GM12878 (cell line): Measurements from ENCODE around the gene ZBTB4. TPM values are rescaled to one million over a fixed set of nuclear protein-coding genes. Genes with fewer than 3 reads are reported as not detected.

Experiments
- ATAC-seq: fragments of 200-7000 bp; cut with Tn5 transposase; 3 replicates; pipeline ENCODE4 v1.9.1; 2020; ENCODE audit warnings: mild to moderate bottlenecking, moderate library complexity
- BruUV-seq: library from RNA; stranded (reverse); fragments of 400-500 nt; replicated peaks from 2 replicates; lab custom pipeline; 2021; lab: Mats Ljungman, UMichigan
- CTCF ChIA-PET: fragments of 300-600 bp; sonication (Branson Sonifier 250); formaldehyde crosslinking; extraction: SDS; loops from one replicate; lab custom pipeline; 2021; ENCODE audit warnings: inconsistent platforms; lab: Yijun Ruan, JAX
- POLR2A ChIA-PET: fragments of 350-600 bp; formaldehyde crosslinking; extraction: SDS; loops from one replicate; lab custom pipeline; 2021; ENCODE audit warnings: inconsistent platforms; lab: Charles Lee
- RAD21 ChIA-PET: fragments of 300-600 bp; sonication (Branson Sonifier 250); formaldehyde crosslinking; loops from one replicate; lab custom pipeline; 2023; ENCODE audit warnings: antibody characterized with exemption; ENCODE audit not compliant: unreplicated experiment; lab: Charles Lee
- SMC1A ChIA-PET: fragments of 300-600 bp; sonication (Branson Sonifier 250); formaldehyde crosslinking; loops from one replicate; lab custom pipeline; 2023; ENCODE audit not compliant: unreplicated experiment, uncharacterized antibody; lab: Charles Lee
- DNase-seq: peaks from one replicate; pipeline ENCODE4 v3.0.0-alpha.2; 2011; ENCODE audit warnings: low read depth, low spot score
- FAIRE-seq: peaks from 3 replicates; lab custom pipeline; 2011; peaks lifted over from hg19 to GRCh38; lab: Jason Lieb, UNC
- H2AFZ ChIP-seq: 2 replicates; pipeline ENCODE4 v1.6.0; 2011; ENCODE audit warnings: low read depth, low read length, control low read depth; ENCODE audit not compliant: control insufficient read depth
- H3K27ac ChIP-seq: 2 replicates; pipeline ENCODE4 v1.5.1; 2011; ENCODE audit warnings: control low read depth; ENCODE audit not compliant: control insufficient read depth, insufficient read depth
- H3K27me3 ChIP-seq, 2 experiments: replicated peaks in 1 of 2; 2 replicates each; pipeline versions ENCODE4 v1.6.0 to v1.6.1; 2011; ENCODE audit warnings: low read length in 1 of 2; ENCODE audit not compliant: control insufficient read depth in 2 of 2, insufficient read depth in 2 of 2
- H3K36me3 ChIP-seq, 2 experiments: 2 replicates each; pipeline ENCODE4 v1.5.1; 2011; ENCODE audit warnings: low read length in 1 of 2; ENCODE audit not compliant: control insufficient read depth in 2 of 2, insufficient read depth in 2 of 2
- H3K4me1 ChIP-seq: 2 replicates; pipeline ENCODE4 v1.6.1; 2011; ENCODE audit warnings: mild to moderate bottlenecking, low read length, moderate library complexity, mixed read lengths; ENCODE audit not compliant: control insufficient read depth, insufficient read depth
- H3K4me2 ChIP-seq: 2 replicates; pipeline ENCODE4 v1.6.0; 2011; ENCODE audit warnings: control low read depth; ENCODE audit not compliant: control insufficient read depth, insufficient read depth
- H3K4me3 ChIP-seq: fragments of 200-600 bp; sonication (generic); 2 replicates; pipeline ENCODE4 v1.5.1; 2016
- H3K79me2 ChIP-seq: 2 replicates; pipeline ENCODE4 v1.6.0; 2011; ENCODE audit warnings: low read length; ENCODE audit not compliant: control insufficient read depth, insufficient read depth
- H3K9ac ChIP-seq: 2 replicates; pipeline ENCODE4 v1.8.0; 2011; ENCODE audit warnings: low read length, control low read depth, mixed read lengths; ENCODE audit not compliant: control insufficient read depth, insufficient read depth
- H3K9me3 ChIP-seq: replicated peaks from 3 replicates; pipeline ENCODE4 v1.5.1; 2011; ENCODE audit warnings: mild to moderate bottlenecking, low read length; ENCODE audit not compliant: control insufficient read depth, insufficient read depth
- H4K20me1 ChIP-seq: 2 replicates; pipeline ENCODE4 v1.6.0; 2011; ENCODE audit not compliant: control insufficient read depth, insufficient read depth
- ASH2L ChIP-seq: fragments of 300-600, 200-600 bp; sonication (generic); IDR thresholded peaks from 2 replicates; pipeline ENCODE4 v1.6.1; 2017; ENCODE audit warnings: low read depth, mild to moderate bottlenecking, borderline replicate concordance
- BRCA1 ChIP-seq: IDR thresholded peaks from 2 replicates; pipeline ENCODE4 v1.6.1; 2011; ENCODE audit warnings: low read depth, low read length, improper control_type of control experiment
- HDGF ChIP-seq: fragments of 450-650 bp; IDR thresholded peaks from 2 replicates; pipeline ENCODE4 v1.6.1; 2016; ENCODE audit warnings: antibody characterized with exemption
- IKZF1 ChIP-seq: fragments of 450-650 bp; conservative IDR thresholded peaks from 2 replicates; pipeline ENCODE4 v1.6.1; 2017; ENCODE audit warnings: antibody characterized with exemption, mild to moderate bottlenecking
- MYC ChIP-seq: IDR thresholded peaks from 2 replicates; pipeline ENCODE4 v1.6.1; 2011; ENCODE audit warnings: mild to moderate bottlenecking, low read length, moderate library complexity, inconsistent platforms; ENCODE audit not compliant: insufficient read depth, insufficient replicate concordance, insufficient read length, severe bottlenecking
- POLR2A ChIP-seq: IDR thresholded peaks from 2 replicates; pipeline ENCODE4 v1.6.1; 2011; ENCODE audit warnings: low read depth, mild to moderate bottlenecking, low read length
- RB1 ChIP-seq: fragments of 450-650 bp; formaldehyde crosslinking; IDR thresholded peaks from 2 replicates; pipeline ENCODE4 v1.6.1; 2017; ENCODE audit warnings: mild to moderate bottlenecking, borderline replicate concordance
- SMAD1 ChIP-seq: fragments of 450-650 bp; IDR thresholded peaks from 2 replicates; pipeline ENCODE4 v1.6.1; 2018; ENCODE audit warnings: mild to moderate bottlenecking, low read depth; ENCODE audit not compliant: partially characterized antibody
- SUPT20H ChIP-seq: IDR thresholded peaks from 2 replicates; pipeline ENCODE4 v1.6.1; 2011; ENCODE audit warnings: low read depth, mild to moderate bottlenecking, low read length, moderate library complexity, borderline replicate concordance; ENCODE audit not compliant: control insufficient read depth
- YBX1 ChIP-seq: fragments of 450-650 bp; IDR thresholded peaks from 2 replicates; pipeline ENCODE4 v1.6.1; 2016; ENCODE audit warnings: antibody characterized with exemption
- ZNF207 ChIP-seq: fragments of 450-650 bp; IDR thresholded peaks from 2 replicates; pipeline ENCODE4 v1.6.1; 2014; ENCODE audit warnings: antibody characterized with exemption, mild to moderate bottlenecking, borderline replicate concordance
- ZNF24 ChIP-seq: fragments of 450-650 bp; IDR thresholded peaks from 2 replicates; pipeline ENCODE4 v1.6.1; 2017; ENCODE audit warnings: antibody characterized with exemption, mild to moderate bottlenecking
- WGBS: methylation state at CpG from one replicate; pipeline ENCODE4 v1.1.6; 2016; ENCODE audit warnings: low lambda C conversion rate; ENCODE audit not compliant: insufficient replicate concordance, insufficient coverage; ENCODE audit errors: missing lambda C conversion rate; 5-methylcytosine and 5-hydroxymethylcytosine counted together
- in situ Hi-C: fragments of 300-500 bp; cut with MboI; formaldehyde crosslinking; loops from 9 replicates; pipeline ENCODE4 v1.14.3; 2018; ENCODE audit warnings: mixed read lengths
- intact Hi-C: fragments of 100-400 bp; cut with micrococcal nuclease; formaldehyde crosslinking; loops from one replicate; pipeline ENCODE4 v1.14.2; 2022; ENCODE audit not compliant: unreplicated experiment
- polyA plus RNA-seq, 11 experiments: library from polyadenylated mRNA; depleted of rRNA in 4 of 11; unstranded in 6 of 11; stranded (reverse) in 5 of 11; fragments of >200 nt; fragmentation: Nextera tagmentation in 4 of 11; fragmentation: Illumina TruSeq in 1 of 11; extraction: Ambion mirVana in 4 of 11; extraction: Trizol in 1 of 11; gene quantifications; 1 replicate in 1 of 11; 2 replicates in 10 of 11; pipeline versions ENCODE4 v1.2.1 to v1.2.3, GENCODE V29; 2011 to 2016; ENCODE audit warnings: inconsistent platforms in 2 of 11, missing spikeins in 2 of 11, low read depth in 1 of 11
- total RNA-seq, 4 experiments: library from RNA; depleted of rRNA in 3 of 4; stranded (reverse); fragments of >200 nt in 3 of 4; fragmentation: Illumina TruSeq in 1 of 4; extraction: Trizol in 1 of 4; gene quantifications; 2 replicates each; pipeline versions ENCODE4 v1.2.1 to v1.2.3, GENCODE V29; 2013 to 2021
- TF ChIP-seq, protein P1 (sequence below): fragments of 450-650 bp; conservative IDR thresholded peaks from 2 replicates; pipeline ENCODE4 v1.6.1; 2017; ENCODE audit warnings: mild to moderate bottlenecking, moderate library complexity

ZBTB4 gene
- total and polyA plus RNA-seq, 10 of the 15 experiments (the other 5 are each of a cell fraction or from before 2014, with no cell fraction given): 2.0 to 14.9 (median 6.9) TPM

DNA sequence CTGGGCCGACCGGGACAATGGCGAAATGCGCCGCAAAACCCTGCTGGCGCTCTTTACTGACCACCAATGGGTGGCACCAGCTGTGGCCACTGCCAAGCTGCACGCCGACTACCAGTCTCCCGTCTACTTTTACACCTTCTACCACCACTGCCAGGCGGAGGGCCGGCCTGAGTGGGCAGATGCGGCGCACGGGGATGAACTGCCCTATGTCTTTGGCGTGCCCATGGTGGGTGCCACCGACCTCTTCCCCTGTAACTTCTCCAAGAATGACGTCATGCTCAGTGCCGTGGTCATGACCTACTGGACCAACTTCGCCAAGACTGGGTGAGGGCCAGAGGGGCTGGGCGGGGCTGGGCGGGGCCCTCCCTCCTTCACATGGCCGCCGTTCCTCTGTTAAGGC is 63.6 kb downstream of the ZBTB4 start:
- intact Hi-C loops (no loop called here), in situ Hi-C loops (no loop called here)
- ChIA-PET RAD21 (no interaction called here), SMC1A (no interaction called here), CTCF (no interaction called here), POLR2A (no interaction called here)
- H4K20me1 ChIP-seq: no peaks in the 10 kb centered on the region
- no peaks in the 10 kb centered on the region for H3K79me2 ChIP-seq
- BruUV-seq: no TSS peak
- DNase-seq: no peak
- no peak for TF ChIP-seq SUPT20H
- TF ChIP-seq ZNF24: no peak
- no peak for TF ChIP-seq HDGF
- TF ChIP-seq MYC: no peak
- no peak for TF ChIP-seq YBX1
- no peak for TF ChIP-seq SMAD1
- TF ChIP-seq ZNF207: no peak
- TF ChIP-seq BRCA1: no peak
- no peak for TF ChIP-seq ASH2L
- no peak for TF ChIP-seq POLR2A
- no peak for TF ChIP-seq RB1
- TF ChIP-seq, protein P1, sequence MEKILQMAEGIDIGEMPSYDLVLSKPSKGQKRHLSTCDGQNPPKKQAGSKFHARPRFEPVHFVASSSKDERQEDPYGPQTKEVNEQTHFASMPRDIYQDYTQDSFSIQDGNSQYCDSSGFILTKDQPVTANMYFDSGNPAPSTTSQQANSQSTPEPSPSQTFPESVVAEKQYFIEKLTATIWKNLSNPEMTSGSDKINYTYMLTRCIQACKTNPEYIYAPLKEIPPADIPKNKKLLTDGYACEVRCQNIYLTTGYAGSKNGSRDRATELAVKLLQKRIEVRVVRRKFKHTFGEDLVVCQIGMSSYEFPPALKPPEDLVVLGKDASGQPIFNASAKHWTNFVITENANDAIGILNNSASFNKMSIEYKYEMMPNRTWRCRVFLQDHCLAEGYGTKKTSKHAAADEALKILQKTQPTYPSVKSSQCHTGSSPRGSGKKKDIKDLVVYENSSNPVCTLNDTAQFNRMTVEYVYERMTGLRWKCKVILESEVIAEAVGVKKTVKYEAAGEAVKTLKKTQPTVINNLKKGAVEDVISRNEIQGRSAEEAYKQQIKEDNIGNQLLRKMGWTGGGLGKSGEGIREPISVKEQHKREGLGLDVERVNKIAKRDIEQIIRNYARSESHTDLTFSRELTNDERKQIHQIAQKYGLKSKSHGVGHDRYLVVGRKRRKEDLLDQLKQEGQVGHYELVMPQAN: no peak
- no peak for TF ChIP-seq IKZF1
- WGBS: 41% methylated on average over 22 of the region's 23 CpGs
- FAIRE-seq: no peak
- no peak overlapping the region for H3K4me3 ChIP-seq
- no peaks in the 10 kb centered on the region for H3K9me3 ChIP-seq
- ATAC-seq: no peak
- H3K36me3 ChIP-seq: no peaks in the 10 kb centered on the region
- no peak overlapping the region for H2AFZ ChIP-seq
- H3K4me1 ChIP-seq: no peaks in the 10 kb centered on the region
- H3K27me3 ChIP-seq: no peaks in the 10 kb centered on the region; a peak in 2 of 4 replicates
- H3K9ac ChIP-seq: no peak overlapping the region
- H3K4me2 ChIP-seq: no peak overlapping the region
- H3K27ac ChIP-seq: no peak overlapping the region
